CD4-positive, alpha-beta T cell treated with Interferon alpha-2 for 1 hour (primary cell): ENCODE results near the gene RASIP1.
A peak's percentile ranks its signal among the peaks of the same experiment; 100 is the strongest.
"Not testable (repeated sequence)": the region's sequence is repeated elsewhere in the genome, so short reads cannot be mapped to it uniquely, and the experiment has no call there.

Experiments
- DNase-seq, 2 donors: peaks; one replicate each; pipeline ENCODE4 v3.0.0-alpha.2; 2020 to 2022

Gene RASIP1

GRCh38 chr19:48740164-48740972, at the start of gene RASIP1:
TSS of gene RASIP1 (minus strand) at chr19:48740610. CDS start at chr19:48740282, 328 bp downstream.
- no peak for DNase-seq

GRCh38 chr19:48787331-48787730, 46.9 kb upstream of the RASIP1 start:
- not testable (repeated sequence) for DNase-seq

DNA sequence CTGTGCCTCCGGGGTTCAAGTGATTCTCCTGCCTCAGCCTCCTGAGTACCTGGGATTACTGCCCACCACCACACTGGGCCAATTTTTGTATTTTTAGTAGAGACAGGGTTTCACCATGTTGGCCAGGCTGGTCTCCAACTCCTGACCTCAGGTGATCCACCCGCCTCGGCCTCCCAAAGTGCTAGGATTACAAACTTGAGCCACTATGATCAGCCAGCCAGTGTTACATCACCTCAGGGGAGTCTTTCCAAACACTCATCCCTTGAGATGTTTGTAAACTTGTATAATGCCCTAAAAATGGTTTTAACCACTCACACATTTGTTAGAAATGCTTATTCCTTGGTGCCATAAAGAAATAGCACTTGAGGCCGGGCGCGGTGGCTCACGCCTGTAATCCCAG, 46.0 kb upstream of the RASIP1 start:
- DNase-seq, result not testable (repeated sequence)

GRCh38 chr19:48784527-48784926, 44.1 kb upstream of the RASIP1 start:
- no peak for DNase-seq

DNA sequence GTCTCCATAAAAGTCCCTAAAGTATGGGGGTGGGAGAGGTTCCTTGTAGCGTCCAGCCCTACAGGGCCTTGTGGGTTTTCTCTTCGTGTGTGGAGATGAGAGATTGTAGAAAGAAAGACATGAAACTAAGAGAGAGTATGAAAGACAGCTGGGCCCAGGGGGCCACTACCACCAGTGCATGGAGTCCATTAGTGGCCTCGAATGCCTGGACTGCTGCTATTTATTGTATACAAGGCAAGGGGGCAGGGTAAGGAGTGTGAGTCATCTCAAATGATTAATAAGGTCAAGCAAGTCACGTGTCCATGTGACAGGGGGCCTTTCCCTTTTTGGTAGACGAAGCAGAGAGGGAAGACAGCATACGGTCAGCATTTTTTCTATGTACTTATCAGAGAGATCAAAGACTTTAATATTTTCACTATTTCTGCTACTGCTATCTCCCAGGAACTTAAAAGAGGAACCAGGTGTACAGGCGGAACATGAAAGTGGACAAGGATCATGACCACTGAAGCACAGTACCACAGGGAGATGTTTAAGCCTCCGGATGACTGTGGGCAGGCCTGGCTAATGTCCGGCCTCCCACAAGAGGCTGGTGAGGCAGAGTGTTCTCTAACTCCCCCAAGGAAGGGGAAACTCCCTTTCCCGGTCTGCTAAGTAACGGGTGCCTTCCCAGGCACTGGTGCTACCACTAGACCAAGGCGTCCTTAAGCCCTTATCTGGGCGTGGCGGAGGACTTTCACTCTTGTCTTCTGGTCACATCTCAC, 40.4 kb upstream of the RASIP1 start:
- DNase-seq, result peak; percentile 10 to 33

GRCh38 chr19:48779636-48780035, 39.2 kb upstream of the RASIP1 start:
- no peak for DNase-seq

DNA sequence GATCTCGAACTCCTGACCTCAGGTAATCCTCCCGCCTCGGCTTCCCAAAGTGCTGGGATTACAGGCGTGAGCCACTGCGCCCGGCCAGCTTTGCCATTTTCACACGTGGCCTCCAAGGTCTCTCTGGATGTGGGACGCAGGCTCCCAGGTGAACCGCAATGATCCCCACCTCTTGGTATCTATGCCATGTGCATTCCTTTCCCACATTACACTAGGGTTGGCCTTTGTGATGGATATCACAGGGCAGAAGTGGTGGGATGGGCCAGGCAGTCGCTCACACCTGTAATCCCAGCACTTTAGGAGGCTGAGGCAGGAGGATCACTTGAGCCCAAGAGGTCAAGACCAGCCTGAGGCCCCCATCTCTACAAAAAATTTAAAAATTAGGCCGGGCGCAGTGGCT, 37.3 kb upstream of the RASIP1 start:
- no peak for DNase-seq

- no peak for DNase-seq
These were observed 36.7 kb upstream of the RASIP1 start for GRCh38 chr19:48777139-48777538.

- DNase-seq, result no peak
These were observed 32.1 kb upstream of the RASIP1 start for GRCh38 chr19:48772503-48772953.

DNA sequence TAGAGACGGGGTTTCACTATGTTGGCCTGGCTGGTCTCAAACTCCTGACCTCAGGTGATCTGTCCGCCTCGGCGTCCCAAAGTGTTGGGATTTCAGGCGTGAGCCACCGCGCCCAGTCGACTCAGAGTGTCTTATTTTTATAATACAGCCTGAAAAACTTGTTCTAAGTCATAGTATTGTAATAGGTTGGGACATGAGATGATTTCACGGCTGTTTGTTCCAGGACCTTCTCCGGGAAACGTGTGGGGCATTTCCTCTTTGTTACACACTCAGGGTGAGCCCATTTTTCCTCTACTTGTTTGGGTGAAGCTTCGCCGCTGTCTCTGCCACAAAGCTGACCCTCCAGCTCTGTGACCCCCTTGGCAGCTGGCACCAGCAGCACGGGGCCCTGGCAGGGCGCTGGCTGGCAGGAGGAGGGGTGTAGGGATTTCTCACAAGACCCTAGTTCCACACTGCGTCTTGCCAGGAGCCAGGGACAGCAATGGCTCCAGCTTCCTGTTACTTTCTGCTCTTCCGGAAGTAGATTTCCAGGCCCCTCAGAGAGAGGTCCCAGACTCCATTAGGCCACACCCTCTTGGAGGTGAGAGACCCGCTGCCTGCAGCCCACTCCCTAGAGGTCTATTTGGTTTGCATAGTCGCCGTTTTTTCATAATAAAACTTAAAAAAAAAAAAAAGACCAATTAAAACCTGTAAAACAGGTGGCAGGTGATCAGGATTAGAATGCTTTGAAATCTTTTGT, 30.5 kb upstream of the RASIP1 start:
- DNase-seq, result no peak

DNA sequence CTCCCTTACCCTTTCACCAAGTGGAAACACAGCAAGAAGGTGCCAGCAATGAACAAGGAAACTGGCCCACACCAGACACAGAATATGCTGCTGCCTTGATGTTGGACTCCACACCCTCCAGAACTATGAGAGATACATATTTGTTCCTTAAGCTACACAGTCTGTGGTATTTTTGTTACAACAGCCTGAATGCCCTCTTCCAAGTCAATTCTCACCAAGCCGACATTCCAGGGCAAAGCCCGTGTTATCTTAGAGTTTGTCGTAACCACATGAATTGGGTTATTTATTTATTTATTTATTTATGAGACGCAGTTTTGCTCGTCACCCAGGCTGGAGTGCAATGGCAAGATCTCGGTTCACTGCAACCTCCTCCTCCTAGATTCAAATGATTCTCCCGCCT, 29.9 kb upstream of the RASIP1 start:
- DNase-seq, result no peak

GRCh38 chr19:48768994-48769713, 28.7 kb upstream of the RASIP1 start:
- no peak for DNase-seq

GRCh38 chr19:48768171-48768753, 27.9 kb upstream of the RASIP1 start:
- DNase-seq, result not testable (repeated sequence)

DNA sequence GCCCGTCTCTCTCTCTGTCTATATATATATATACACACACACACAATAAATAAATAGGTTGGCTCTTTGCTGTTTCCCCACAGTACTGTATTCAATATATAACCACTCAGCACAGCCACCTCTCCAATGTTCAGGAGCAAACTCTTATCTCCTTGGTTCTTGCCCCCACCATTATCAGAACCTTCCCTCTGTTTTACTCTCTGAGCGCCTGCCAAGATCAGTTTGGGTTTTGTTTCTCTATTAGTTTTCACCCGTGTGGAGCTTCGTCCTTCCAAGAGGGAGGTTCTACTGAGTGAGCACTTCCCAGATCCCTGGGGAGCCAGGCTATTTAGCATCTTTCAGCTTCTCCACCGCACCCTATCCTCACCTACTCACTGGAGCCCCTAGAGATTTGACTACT, 25.4 kb upstream of the RASIP1 start:
- DNase-seq, result not testable (repeated sequence)

GRCh38 chr19:48760504-48761205, 20.2 kb upstream of the RASIP1 start:
- DNase-seq, result no peak

DNA sequence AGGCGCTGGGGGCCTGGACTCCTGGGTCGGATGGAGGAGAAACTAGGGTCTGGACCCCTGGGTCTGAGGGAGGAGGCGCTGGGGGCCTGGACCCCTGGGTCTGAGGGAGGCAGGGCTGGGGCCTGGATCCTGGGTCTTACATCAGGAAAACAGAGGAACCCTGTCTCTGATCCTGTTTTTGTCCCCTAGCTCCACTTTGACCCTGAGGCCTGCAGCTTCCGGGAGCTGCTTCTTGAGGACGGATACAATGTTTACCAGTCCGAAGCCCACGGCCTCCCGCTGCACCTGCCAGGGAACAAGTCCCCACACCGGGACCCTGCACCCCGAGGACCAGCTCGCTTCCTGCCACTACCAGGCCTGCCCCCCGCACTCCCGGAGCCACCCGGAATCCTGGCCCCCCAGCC, 17.3 kb upstream of the RASIP1 start:
- no peak for DNase-seq

- DNase-seq, result no peak
These were observed 16.8 kb upstream of the RASIP1 start for GRCh38 chr19:48757089-48757675.

DNA sequence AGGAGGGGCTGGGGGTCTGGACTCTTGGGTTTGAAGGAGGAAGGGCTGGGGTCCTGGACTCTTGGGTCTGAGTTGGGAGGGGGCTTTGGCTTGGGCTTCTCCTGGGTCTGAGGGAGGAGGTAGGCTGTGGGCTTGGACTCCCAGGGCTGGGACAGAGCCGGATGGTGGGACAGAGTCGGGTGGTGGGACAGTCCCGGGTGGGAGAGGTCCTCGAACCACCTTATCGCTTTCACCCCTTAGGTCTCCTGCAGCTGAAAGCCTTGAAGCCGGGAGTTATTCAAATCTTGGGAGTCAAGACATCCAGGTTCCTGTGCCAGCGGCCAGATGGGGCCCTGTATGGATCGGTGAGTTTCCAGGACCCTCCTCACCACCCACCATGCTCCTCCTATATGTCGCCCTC, 16.3 kb upstream of the RASIP1 start:
- no peak for DNase-seq

- DNase-seq, result no peak
These were observed 15.8 kb upstream of the RASIP1 start for GRCh38 chr19:48756212-48756611.

- no peak for DNase-seq
These were observed 15.4 kb upstream of the RASIP1 start for GRCh38 chr19:48755787-48756186.

DNA sequence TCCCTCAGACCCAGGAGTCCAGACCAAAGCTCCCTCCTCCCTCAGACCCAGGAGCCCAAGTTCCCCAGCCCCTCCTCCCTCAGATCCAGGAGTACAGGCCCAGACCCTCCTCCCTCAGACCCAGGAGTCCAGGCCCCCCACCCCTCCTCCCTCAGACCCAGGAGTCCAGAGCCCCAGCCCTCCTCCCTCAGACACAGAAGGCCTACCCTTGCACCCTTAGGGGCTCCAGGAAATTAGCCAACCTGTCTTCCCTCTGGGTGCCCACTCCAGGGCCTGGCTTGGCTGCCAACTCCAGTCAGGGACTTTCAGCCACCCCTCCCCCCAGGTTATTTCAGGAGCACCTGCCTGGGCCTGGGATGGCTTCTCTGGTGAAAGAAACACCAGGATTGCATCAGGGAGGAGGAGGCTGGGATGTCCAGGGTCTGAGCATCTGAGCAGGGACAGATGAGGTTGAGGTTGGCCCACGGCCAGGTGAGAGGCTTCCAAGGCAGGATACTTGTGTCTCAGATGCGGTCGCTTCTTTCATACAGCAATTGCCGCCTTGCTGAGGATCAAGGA, 14.8 kb upstream of the RASIP1 start, which contains the start of gene FGF21:
Gene FGF21, plus strand, starts transcription at position 441 of the 558 bp plus-strand sequence. CDS start 713 bp downstream, outside the sequence.
- DNase-seq, result no peak
